Measurements from ENCODE around the gene KAT8. TPM values are rescaled to one million over a fixed set of nuclear protein-coding genes. Genes with fewer than 3 reads are reported as not detected.
"Not testable (repeated sequence)": the region's sequence is repeated elsewhere in the genome, so short reads cannot be mapped to it uniquely, and the experiment has no call there.

Gene KAT8
- total RNA-seq, 1 donor from 2014 or later = 67.4 TPM

- ATAC-seq; intact Hi-C loops (cut with DNase I); DNase-seq (ENCODE audit: missing footprints): not testable (repeated sequence)
These were observed 19.5 kb downstream of the KAT8 start for GRCh38 chr16:31136822-31137499.

GRCh38 chr16:31138621-31139578 is 21.4 kb downstream of the KAT8 start:
- no peak for DNase-seq (ENCODE audit: missing footprints)
- intact Hi-C loops (cut with DNase I) = no loop called here
- no peak for ATAC-seq

- DNase-seq (ENCODE audit: missing footprints); ATAC-seq: not testable (repeated sequence)
- intact Hi-C loops (cut with DNase I) = loop anchor here (2.0 kb wide), 1 partner anchor 28 kb away; no protein-coding TSS in a partner anchor
These were observed 23.6 kb downstream of the KAT8 start for GRCh38 chr16:31141071-31141469.

- intact Hi-C loops (cut with DNase I) = loop anchor here (1.0 to 2.0 kb wide), 5 partner anchors 29 to 156 kb away; partner anchors contain the start of genes HSD3B7, ZNF646 and ZNF668
- ATAC-seq = peak; percentile 2
- DNase-seq (ENCODE audit: missing footprints) = no peak
These were observed 24.1 kb downstream of the KAT8 start for GRCh38 chr16:31141489-31142108.

GRCh38 chr16:31142109-31143010 is 24.9 kb downstream of the KAT8 start:
- DNase-seq (ENCODE audit: missing footprints) (peak; percentile 99), ATAC-seq (peak; percentile 98)

GRCh38 chr16:31143011-31143693 is 25.7 kb downstream of the KAT8 start:
- ATAC-seq = no peak
- intact Hi-C loops (cut with DNase I) = loop anchor here (2.0 kb wide), 1 partner anchor 36 kb away; no protein-coding TSS in a partner anchor
- no peak for DNase-seq (ENCODE audit: missing footprints)

More at GRCh38 chr16:31142109-31143010, 24.9 kb downstream of the KAT8 start:
- intact Hi-C loops (cut with DNase I) = loop anchor here (1.0 to 2.0 kb wide), 4 partner anchors 36 to 157 kb away; partner anchors contain the start of genes HSD3B7, ZNF646 and ZNF668

- DNase-seq (ENCODE audit: missing footprints) (no peak), ATAC-seq (no peak)
- intact Hi-C loops (cut with DNase I) = loop anchor here (2.0 kb wide), 1 partner anchor 35 kb away; no protein-coding TSS in a partner anchor
These were observed 26.3 kb downstream of the KAT8 start for GRCh38 chr16:31143694-31144148.

- intact Hi-C loops (cut with DNase I); ATAC-seq; DNase-seq (ENCODE audit: missing footprints): not testable (repeated sequence)
These were observed 27.0 kb downstream of the KAT8 start for GRCh38 chr16:31144418-31144817.

- ATAC-seq = no peak
- intact Hi-C loops (cut with DNase I) = no loop called here
These were observed 28.0 kb downstream of the KAT8 start for GRCh38 chr16:31145398-31145990.

GRCh38 chr16:31147574-31147973 is 30.1 kb downstream of the KAT8 start:
- intact Hi-C loops (cut with DNase I) = no loop called here
- ATAC-seq (no peak), DNase-seq (ENCODE audit: missing footprints) (no peak)

More at GRCh38 chr16:31145398-31145990, 28.0 kb downstream of the KAT8 start:
- DNase-seq (ENCODE audit: missing footprints) = no peak

GRCh38 chr16:31148281-31148728 is 30.8 kb downstream of the KAT8 start:
- DNase-seq (ENCODE audit: missing footprints) (no peak), ATAC-seq (no peak)
- intact Hi-C loops (cut with DNase I) = no loop called here

- intact Hi-C loops (cut with DNase I) = no loop called here
- no peak for DNase-seq (ENCODE audit: missing footprints)
These were observed 31.4 kb downstream of the KAT8 start for GRCh38 chr16:31148896-31149295.

GRCh38 chr16:31149332-31149731 is 31.9 kb downstream of the KAT8 start:
- intact Hi-C loops (cut with DNase I) = no loop called here
- peak; percentile 41 for ATAC-seq
- DNase-seq (ENCODE audit: missing footprints) = no peak

More at GRCh38 chr16:31148896-31149295, 31.4 kb downstream of the KAT8 start:
- no peak for ATAC-seq

- intact Hi-C loops (cut with DNase I) = no loop called here
- ATAC-seq (no peak), DNase-seq (ENCODE audit: missing footprints) (no peak)
These were observed 32.7 kb downstream of the KAT8 start, which contains the start of gene PRSS36 for GRCh38 chr16:31149894-31150890. Gene PRSS36 (minus strand): TSS chr16:31150066. CDS start chr16:31150035, 31 bp downstream.

- DNase-seq (ENCODE audit: missing footprints); ATAC-seq; intact Hi-C loops (cut with DNase I): not testable (repeated sequence)
These were observed 33.5 kb downstream of the KAT8 start for GRCh38 chr16:31150976-31151375.
